ENCODE data around the gene TPRG1L.

TPRG1L gene

DNA sequence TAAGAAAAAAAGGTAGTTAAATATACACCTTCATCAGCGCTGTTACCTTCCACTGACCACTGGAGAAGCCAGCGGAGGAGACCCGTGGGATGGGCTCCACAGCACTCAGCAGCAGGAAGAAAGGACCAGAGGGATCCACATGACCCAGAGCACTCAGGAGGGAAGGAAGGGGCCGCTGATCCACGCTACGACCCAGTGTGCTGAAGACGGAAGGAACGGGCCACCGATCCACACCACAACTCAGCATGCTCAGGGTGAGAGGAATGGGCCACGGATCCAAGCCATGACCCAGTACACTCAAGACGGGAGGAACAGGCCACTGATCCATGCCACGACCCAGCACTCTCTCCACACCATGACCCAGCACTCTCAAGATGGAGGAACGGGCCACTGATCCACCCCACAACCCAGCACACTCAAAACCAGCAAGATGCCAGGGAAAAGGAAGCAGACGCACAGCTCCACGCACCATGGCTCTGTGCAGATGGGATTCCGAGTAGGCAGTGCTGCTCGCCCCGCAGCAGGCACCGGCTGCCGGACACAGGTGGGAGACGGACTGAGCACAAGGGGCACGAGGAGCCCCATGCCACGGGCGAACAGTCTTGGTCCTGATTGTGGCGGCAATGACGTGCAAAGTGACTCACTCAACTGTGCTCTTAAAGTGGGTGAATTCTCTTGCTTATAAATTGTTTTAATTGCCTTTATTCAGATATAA, 16.4 kb downstream of the TPRG1L start:
- DNase-seq (ENCODE audit: low spot score): no peak
- TF ChIP-seq, protein P1, sequence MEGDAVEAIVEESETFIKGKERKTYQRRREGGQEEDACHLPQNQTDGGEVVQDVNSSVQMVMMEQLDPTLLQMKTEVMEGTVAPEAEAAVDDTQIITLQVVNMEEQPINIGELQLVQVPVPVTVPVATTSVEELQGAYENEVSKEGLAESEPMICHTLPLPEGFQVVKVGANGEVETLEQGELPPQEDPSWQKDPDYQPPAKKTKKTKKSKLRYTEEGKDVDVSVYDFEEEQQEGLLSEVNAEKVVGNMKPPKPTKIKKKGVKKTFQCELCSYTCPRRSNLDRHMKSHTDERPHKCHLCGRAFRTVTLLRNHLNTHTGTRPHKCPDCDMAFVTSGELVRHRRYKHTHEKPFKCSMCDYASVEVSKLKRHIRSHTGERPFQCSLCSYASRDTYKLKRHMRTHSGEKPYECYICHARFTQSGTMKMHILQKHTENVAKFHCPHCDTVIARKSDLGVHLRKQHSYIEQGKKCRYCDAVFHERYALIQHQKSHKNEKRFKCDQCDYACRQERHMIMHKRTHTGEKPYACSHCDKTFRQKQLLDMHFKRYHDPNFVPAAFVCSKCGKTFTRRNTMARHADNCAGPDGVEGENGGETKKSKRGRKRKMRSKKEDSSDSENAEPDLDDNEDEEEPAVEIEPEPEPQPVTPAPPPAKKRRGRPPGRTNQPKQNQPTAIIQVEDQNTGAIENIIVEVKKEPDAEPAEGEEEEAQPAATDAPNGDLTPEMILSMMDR (IDR thresholded peaks at IDR 0.05): no peak
- Histone ChIP-seq H3K4me3 (no peak overlapping the region), H3K27ac (no peak overlapping the region)

DNA sequence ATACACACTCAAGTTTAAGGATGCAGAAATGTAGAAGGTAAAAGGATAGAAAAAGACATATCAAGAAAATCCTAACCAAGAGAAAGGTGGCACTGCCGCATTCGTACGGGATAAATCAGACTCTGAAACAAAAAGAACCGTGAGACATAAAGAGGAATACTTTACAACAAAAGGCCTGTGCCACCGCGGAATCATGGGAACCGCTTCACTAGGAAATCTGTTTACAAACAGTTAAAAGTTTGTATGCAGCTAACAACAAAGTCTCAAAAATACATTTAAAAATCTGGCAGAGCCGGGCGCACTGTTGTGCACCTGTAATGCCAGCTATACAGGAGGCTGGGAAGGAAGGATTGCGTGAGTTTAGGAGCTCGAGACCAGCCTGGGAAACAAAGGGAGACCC, 17.0 kb downstream of the TPRG1L start:
- Histone ChIP-seq H3K4me3 (no peak overlapping the region), H3K27ac (no peak overlapping the region)
- no peak for DNase-seq (ENCODE audit: low spot score)
- TF ChIP-seq, protein P1 (IDR thresholded peaks at IDR 0.05): no peak

DNA sequence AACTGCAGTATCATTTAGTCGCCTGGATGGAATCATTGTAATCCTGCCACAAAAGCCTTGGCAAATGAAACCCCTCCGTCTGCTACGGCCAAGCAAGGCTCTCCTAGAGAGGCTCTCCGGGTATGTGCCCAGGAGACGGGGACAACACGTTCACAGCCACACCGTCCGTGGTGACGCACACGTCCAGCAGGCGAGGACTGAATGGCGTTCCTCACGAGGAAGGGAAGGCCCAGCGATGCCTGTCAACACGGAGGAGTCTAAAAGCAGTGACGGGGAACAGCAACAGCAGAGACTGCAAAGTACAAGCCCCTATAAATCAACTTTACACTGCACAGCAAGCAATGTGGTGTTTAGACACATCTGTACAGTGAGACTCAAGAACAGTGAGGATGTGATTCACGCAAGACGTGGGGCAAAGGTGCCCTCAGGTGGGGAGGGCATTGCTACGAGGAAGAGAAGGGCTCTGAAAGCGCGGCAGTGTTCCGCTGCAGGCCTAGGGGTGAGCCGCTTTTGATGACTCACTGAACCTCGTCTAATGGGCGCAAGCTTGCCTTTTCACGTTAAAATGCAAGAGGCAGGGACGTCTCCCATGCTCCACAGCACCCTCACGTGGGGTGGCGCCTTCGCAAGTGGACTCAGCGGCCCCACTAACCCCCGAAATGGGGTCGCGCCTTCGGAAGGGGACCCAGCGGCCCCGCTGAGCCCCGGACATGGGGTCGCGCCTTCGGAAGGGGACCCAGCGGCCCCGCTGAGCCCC, 18.3 kb downstream of the TPRG1L start:
- H3K27ac ChIP-seq: no peak overlapping the region
- H3K4me3 ChIP-seq: no peak overlapping the region
- no peak for DNase-seq (ENCODE audit: low spot score)
- TF ChIP-seq, protein P1 (IDR thresholded peaks at IDR 0.05): no peak

DNA sequence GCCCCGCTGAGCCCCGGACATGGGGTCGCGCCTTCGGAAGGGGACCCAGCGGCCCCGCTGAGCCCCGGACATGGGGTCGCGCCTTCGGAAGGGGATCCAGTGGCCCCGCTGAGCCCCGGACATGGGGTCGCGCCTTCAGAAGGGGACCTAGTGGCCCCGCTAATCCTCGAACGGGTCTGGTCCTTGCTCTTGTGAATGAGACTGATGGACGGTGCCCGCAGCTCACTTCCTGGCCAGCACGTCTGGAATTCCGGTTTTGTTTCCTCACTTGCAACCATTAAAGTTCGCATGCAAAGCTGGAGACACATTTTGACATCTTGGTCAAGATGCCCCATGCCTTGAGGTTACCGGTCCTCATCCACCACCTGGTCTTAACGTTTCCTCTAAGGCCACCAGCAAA, 19.5 kb downstream of the TPRG1L start:
- no peak for DNase-seq (ENCODE audit: low spot score)
- TF ChIP-seq, protein P1 (IDR thresholded peaks at IDR 0.05): no peak
- no peak overlapping the region for H3K4me3 ChIP-seq
- no peak overlapping the region for H3K27ac ChIP-seq

DNA sequence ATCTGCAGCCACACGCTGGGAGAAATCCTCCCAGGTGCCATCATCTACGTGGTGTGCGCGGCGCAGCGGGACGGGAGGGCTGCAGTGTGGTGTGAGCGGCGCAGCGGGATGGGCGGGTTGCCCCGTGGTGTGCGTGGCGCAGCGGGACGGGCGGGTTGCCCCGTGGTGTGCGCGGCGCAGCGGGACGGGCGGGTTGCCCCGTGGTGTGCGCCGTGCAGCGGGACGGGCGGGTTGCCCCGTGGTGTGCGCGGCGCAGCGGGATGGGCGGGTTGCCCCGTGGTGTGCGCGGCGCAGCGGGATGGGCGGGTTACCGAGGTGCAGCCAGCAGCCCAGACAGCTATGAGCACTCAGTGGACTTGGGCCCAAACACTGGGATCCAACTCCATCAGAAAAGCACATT, 20.4 kb downstream of the TPRG1L start:
- TF ChIP-seq, protein P1 (IDR thresholded peaks at IDR 0.05): no peak
- H3K27ac ChIP-seq: no peak overlapping the region
- no peak for DNase-seq (ENCODE audit: low spot score)
- H3K4me3 ChIP-seq: no peak overlapping the region

DNA sequence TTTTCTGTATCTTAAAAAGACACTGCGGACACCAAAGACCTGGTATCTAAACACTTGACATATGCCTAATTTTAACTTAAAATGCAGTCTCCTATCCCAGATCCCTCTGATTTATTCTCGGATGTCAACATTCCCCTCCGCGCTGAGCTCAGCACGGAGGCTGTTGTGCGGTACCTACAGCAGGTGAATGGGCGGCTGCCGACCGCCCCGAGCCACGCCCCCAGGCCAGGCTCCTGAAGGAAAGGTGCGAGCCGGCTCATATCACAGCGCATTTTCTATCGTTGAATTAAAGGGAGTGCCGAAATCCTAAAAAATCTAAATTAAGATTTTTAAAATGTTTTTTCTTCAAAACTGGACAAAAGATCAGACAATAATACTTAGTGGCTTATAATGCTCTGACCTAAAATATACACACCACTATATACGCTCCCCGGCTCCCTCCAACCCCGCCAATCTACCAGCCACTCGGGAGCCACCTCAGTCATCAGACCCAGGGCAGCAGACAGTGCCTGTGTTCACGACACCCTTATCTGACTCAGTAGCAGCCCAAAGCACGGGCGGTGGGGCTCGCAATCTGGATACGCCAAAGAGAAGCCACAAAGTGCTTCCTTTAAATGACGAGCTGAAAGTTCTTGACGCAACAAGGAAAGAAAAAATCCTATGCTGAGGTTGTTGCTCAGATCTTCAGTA, 21.0 kb downstream of the TPRG1L start:
- TF ChIP-seq, protein P1 (IDR thresholded peaks at IDR 0.05): no peak
- DNase-seq (ENCODE audit: low spot score): no peak
- Histone ChIP-seq H3K4me3 (no peak overlapping the region), H3K27ac (no peak overlapping the region)

Data from coronary artery (tissue), 2 donors.